OCI-LY1 (cell line): Measurements from ENCODE around the gene ZFYVE16.

Experiments used
- CTCF ChIP-seq: fragments of 200-600 bp; sonication (generic), shearing (Covaris generic); IDR thresholded peaks from 2 replicates; pipeline ENCODE4 v1.5.1; 2017; ENCODE audit warnings: mild to moderate bottlenecking, antibody characterized with exemption, low read length, moderate library complexity, mixed read lengths
- EZH2 ChIP-seq: fragments of 200-600 bp; sonication (generic), shearing (Covaris generic); IDR thresholded peaks from 2 replicates; pipeline ENCODE4 v1.8.0; 2017; ENCODE audit warnings: borderline replicate concordance, mixed run types, mild to moderate bottlenecking, antibody characterized with exemption, low read length, moderate library complexity, mixed read lengths

- TF ChIP-seq CTCF, result no peak
- TF ChIP-seq EZH2, result no peak
These were observed 34.9 kb downstream of the ZFYVE16 start for GRCh38 chr5:80442742-80443141.
